IMR-90 (cell line): ENCODE measurements around the gene EREG.

Source experiments
- CTCF ChIP-seq: conservative IDR thresholded peaks from 2 replicates; pipeline ENCODE4 v1.5.1; 2012; ENCODE audit warnings: mild to moderate bottlenecking, low read depth, low read length, improper control_type of control experiment
- MAFK ChIP-seq: IDR thresholded peaks from 2 replicates; pipeline ENCODE4 v1.6.1; 2012; ENCODE audit warnings: low read depth, low read length, improper control_type of control experiment
- MXI1 ChIP-seq: IDR thresholded peaks from 2 replicates; pipeline ENCODE4 v1.6.1; 2012; ENCODE audit warnings: low read depth, mild to moderate bottlenecking, low read length, moderate library complexity, borderline replicate concordance
- POLR2A ChIP-seq: IDR thresholded peaks from 2 replicates; pipeline ENCODE4 v1.6.1; 2012; ENCODE audit warnings: mild to moderate bottlenecking, low read depth, low read length
- RFX5 ChIP-seq: IDR thresholded peaks from 2 replicates; pipeline ENCODE4 v1.8.0; 2012; ENCODE audit warnings: low read depth, mild to moderate bottlenecking, low read length, moderate library complexity
- TF ChIP-seq, protein P1 (sequence below): fragments of 150-350 bp; IDR thresholded peaks from 2 replicates; pipeline ENCODE4 v1.6.1; 2017; ENCODE audit warnings: mild to moderate bottlenecking, antibody characterized with exemption, low read length, low read depth
- TF ChIP-seq, protein P2 (sequence below): fragments of 150-350 bp; IDR thresholded peaks from 2 replicates; pipeline ENCODE4 v1.6.1; 2016; ENCODE audit warnings: low read depth, mild to moderate bottlenecking, low read length, moderate library complexity, borderline replicate concordance

GRCh38 chr4:74408639-74409038, 43.7 kb downstream of the EREG start:
- TF ChIP-seq CTCF = no peak
- TF ChIP-seq, protein P1, sequence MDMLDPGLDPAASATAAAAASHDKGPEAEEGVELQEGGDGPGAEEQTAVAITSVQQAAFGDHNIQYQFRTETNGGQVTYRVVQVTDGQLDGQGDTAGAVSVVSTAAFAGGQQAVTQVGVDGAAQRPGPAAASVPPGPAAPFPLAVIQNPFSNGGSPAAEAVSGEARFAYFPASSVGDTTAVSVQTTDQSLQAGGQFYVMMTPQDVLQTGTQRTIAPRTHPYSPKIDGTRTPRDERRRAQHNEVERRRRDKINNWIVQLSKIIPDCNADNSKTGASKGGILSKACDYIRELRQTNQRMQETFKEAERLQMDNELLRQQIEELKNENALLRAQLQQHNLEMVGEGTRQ = no peak
- TF ChIP-seq, protein P2, sequence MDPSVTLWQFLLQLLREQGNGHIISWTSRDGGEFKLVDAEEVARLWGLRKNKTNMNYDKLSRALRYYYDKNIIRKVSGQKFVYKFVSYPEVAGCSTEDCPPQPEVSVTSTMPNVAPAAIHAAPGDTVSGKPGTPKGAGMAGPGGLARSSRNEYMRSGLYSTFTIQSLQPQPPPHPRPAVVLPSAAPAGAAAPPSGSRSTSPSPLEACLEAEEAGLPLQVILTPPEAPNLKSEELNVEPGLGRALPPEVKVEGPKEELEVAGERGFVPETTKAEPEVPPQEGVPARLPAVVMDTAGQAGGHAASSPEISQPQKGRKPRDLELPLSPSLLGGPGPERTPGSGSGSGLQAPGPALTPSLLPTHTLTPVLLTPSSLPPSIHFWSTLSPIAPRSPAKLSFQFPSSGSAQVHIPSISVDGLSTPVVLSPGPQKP = no peak
- TF ChIP-seq POLR2A = no peak
- no peak for TF ChIP-seq RFX5
- no peak for TF ChIP-seq MAFK
- no peak for TF ChIP-seq MXI1
